ENCODE data around the gene GLRA3.
"Not testable (repeated sequence)": the region's sequence is repeated elsewhere in the genome, so short reads cannot be mapped to it uniquely, and the experiment has no call there.

GLRA3 gene

GRCh38 chr4:174709526-174709925 is 119.5 kb downstream of the GLRA3 start:
- no peak for DNase-seq

GRCh38 chr4:174708381-174708780 is 120.7 kb downstream of the GLRA3 start:
- DNase-seq = no peak

- DNase-seq = no peak
These were observed 121.1 kb downstream of the GLRA3 start for GRCh38 chr4:174707902-174708301.

GRCh38 chr4:174707051-174707676 is 121.9 kb downstream of the GLRA3 start:
- DNase-seq = no peak

- DNase-seq = no peak
These were observed 126.0 kb downstream of the GLRA3 start for GRCh38 chr4:174702979-174703478.

GRCh38 chr4:174699654-174700053 is 129.4 kb downstream of the GLRA3 start:
- DNase-seq = no peak

- DNase-seq = no peak
These were observed 131.2 kb downstream of the GLRA3 start for GRCh38 chr4:174697896-174698295.

GRCh38 chr4:174697202-174697601 is 131.8 kb downstream of the GLRA3 start:
- no peak for DNase-seq

GRCh38 chr4:174696657-174697056 is 132.4 kb downstream of the GLRA3 start:
- DNase-seq = no peak

GRCh38 chr4:174691876-174692275 is 137.2 kb downstream of the GLRA3 start:
- DNase-seq = not testable (repeated sequence)

- DNase-seq = no peak
These were observed 138.4 kb downstream of the GLRA3 start for GRCh38 chr4:174690665-174691064.

- DNase-seq = no peak
These were observed 139.4 kb downstream of the GLRA3 start for GRCh38 chr4:174689618-174690017.

- no peak for DNase-seq
These were observed 142.2 kb downstream of the GLRA3 start for GRCh38 chr4:174686826-174687225.

GRCh38 chr4:174681723-174682300 is 147.2 kb downstream of the GLRA3 start:
- no peak for DNase-seq

- DNase-seq = no peak
These were observed 154.7 kb downstream of the GLRA3 start for GRCh38 chr4:174674305-174674840.

- DNase-seq = no peak
These were observed 155.2 kb downstream of the GLRA3 start for GRCh38 chr4:174673865-174674264.

- DNase-seq = no peak
These were observed 156.8 kb downstream of the GLRA3 start for GRCh38 chr4:174672276-174672675.

- no peak for DNase-seq
These were observed 159.8 kb downstream of the GLRA3 start for GRCh38 chr4:174669270-174669669.

- DNase-seq = no peak
These were observed 163.2 kb downstream of the GLRA3 start for GRCh38 chr4:174665799-174666198.

GRCh38 chr4:174663216-174663615 is 165.8 kb downstream of the GLRA3 start:
- no peak for DNase-seq

- DNase-seq = no peak
These were observed 170.8 kb downstream of the GLRA3 start for GRCh38 chr4:174658246-174658645.

- DNase-seq = no peak
These were observed 171.6 kb downstream of the GLRA3 start for GRCh38 chr4:174657472-174657871.

GRCh38 chr4:174654634-174655033 is 174.4 kb downstream of the GLRA3 start:
- DNase-seq = no peak

- DNase-seq = no peak
These were observed 178.2 kb downstream of the GLRA3 start for GRCh38 chr4:174650711-174651355.

All from DMS79 treated with DMSO at 0.1 percent for 48 hours (cell line).